Globus pallidus (tissue), 1 donor: ENCODE measurements around the gene GPD2.

Experiments
- DNase-seq: peaks from one replicate; pipeline ENCODE4 v3.0.0-alpha.2; 2015; ENCODE audit warnings: low spot score

The GPD2 gene

DNA sequence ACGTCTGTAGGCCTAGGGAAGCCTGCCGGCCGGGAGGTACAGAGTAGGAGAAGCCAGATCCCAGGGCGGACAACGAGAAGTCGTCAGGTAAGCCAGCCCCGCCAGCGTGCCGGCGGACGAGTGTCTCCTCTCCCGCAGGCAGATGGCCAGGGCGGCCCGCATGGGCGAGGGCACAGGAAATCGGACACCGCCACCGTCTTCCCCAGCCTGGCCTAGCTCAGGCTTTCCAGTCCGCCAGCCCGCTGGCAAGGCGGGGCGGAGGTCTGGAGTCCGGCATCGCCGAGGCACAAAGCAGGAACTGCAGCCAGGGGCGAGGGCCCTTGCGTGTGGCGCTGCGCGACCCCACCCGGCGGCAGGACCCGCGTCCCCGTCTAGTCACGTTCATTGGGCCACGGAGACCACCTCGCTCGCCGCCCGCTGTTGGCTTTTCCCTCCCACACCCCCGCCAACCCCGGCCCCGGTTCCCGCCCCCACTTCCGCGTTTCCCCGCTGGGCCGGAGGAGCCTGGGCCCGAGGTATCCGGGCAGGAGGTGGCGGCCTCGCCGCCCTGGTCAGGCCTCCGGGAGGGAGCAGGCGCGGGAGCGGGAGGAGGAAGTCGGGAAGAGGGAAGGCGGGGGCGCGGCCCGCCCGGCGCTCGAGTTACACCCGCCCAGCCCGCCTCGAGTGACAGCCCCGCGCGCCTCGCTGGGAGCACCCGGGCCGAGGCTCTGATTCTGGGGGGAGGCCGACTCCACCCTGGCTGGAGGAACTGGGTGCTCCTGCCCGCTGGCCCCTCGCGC is at the start of gene GPD2:
Gene GPD2, plus strand, starts transcription at position 662 of the 779 bp plus-strand sequence. CDS start 39,727 bp downstream, outside the sequence.
- peak; percentile 83 for DNase-seq

DNA sequence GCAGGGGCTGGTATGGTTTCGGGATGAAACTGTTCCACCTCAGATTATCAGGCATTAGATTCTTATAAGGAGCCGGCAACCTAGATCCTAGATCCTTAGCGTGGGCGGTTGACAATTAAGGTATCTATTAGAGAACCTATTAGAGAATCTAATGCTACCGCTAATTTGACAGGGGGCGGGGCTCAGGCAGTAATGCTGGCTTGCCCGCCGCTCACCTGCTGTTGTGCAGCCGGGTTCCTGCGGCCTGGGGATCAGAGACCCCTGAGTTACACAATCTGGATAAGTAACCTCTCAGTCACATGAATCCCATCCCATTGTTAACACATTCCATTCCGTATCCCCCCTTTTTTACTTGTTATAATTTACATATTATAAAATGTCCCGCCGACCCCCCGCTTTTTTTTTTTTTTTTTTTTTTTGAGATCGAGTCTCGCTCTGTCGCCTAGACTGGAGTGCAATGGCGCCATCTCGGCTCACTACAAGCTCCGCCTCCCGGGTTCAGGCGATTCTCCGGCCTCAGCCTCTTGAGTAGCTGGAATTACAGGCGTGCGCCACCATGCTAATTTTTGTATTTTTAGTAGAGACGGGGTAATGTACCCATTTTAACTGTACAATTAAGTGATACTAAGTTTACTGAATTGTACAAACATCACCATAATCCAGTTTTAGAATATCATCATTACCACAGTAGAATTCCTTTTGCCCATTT is 42.0 kb upstream of the GPD2 start:
- DNase-seq = no peak

DNA sequence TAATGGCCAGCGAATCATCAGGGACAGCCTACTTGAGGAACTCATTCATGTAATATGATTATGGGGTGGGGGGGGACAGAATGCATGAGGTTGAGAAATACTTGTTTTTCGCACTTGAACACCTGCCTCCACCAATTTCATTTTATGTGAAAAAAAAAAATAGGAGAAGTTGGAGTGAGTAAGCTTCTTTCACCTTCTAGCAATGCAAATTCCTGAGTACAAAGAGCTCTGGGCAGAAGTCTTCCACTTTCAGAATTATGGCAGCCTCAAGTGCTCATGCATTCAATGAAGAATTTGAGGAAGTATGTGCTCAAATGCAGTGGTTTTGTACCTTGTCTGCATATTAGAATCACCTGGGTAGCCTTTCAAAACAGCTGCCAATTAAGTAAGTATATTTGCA is 40.1 kb upstream of the GPD2 start:
- DNase-seq = no peak

DNA sequence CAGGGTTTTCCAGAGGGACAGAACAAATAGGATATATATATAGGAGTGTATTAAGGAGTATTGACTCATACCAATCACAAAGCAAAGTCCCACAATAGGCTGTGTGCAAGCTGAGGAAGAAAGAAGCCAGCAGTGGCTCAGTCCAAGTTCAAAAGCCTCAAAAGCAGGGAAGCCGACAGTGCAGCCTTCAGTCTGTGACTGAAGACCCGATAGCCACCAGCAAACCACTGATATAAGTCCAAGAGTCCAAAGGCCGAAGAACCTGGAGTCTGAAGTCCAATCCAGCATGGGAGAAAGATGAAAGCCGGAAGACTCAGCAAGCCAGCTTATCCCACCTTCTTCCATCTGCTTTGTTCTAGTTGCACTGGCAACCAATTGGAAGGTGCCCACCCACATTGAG is 39.0 kb upstream of the GPD2 start:
- no peak for DNase-seq

DNA sequence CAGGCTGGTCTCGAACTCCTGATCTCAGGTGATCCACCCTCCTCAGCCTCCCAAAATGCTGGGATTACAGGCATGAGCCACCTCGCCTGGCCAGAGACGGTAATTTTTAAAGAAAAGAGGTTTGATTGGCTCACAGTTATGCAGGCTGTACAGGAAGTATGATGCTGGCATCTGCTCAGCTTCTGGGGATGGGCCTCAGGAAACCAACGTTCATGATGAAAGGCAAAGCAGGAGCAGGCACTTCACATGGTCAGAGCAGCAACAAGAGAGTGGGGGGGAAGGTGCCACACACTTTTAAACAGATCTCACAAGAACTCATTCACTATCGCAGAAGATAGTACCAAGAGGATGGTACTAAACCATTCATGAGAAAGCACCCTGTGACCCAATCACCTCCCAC is 38.0 kb upstream of the GPD2 start:
- no peak for DNase-seq

DNA sequence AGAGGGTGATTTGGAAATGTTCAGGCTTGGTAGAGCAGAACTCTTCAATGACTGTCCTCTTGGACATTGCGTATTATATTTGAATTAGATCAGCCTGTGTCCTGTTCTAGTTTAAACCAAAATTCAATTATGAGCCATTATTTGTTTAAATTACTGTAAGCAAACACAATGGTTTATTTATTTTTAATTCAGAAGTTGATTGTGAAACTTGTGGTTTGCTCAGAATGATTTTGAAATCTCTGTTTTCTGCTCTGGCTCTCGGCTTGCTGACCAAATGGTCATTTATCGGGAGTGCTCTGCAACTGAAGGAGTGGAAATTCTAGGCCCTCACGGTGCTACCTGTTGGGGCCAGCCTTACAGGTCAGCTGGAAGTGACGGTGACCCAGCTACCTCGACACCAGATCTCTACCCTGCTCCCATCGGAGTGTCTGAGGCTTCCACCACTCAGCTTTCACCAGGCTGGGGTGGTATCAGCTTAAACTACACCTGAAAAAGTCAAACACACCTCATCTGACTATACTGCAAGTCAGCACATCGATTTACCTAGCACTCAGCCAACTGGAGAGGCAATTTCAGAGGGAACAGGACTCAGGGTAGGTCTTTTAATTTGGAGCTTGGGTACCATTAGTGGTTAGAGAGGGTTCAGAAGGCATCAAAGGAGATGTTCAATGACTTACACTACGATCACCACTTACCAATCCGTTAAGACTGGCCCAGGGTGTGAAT is 36.8 kb upstream of the GPD2 start:
- peak; percentile 7 for DNase-seq

DNA sequence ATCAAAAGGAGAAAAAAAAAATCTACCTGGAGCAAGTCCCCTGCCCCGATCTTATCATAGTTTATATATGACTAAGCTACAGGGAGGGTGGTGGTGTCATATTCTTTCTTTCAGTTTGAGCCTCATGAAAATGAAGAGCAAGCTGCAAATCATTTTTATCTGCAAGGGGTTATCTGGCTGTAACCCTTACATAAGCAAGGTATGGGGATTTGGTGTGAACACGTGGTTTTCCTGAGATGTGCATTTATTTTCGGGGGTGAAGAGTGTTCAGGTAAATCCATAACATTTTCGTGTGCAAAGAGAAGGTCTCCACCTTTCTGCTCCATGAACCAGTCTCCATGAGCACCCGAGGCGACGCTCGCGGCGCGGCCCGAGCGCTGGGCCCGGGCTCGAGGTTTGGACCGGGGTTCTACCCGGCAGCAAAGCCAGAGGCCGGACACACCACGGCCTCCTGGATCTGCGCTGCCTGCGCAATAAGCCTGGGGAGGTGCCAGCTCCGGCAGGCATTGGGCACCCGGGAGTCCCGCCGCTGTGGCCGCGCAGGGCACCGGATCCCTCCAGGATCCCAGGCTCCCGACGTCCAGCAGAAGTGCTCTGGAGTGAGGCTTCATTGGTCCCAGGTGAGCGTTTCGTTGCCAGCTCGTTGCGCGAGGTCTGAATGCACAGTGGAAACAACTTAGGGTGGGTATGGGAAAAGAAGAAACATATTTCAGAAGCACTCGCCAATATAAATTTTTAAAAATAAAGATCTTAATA is 36.1 kb upstream of the GPD2 start:
- no peak for DNase-seq

DNA sequence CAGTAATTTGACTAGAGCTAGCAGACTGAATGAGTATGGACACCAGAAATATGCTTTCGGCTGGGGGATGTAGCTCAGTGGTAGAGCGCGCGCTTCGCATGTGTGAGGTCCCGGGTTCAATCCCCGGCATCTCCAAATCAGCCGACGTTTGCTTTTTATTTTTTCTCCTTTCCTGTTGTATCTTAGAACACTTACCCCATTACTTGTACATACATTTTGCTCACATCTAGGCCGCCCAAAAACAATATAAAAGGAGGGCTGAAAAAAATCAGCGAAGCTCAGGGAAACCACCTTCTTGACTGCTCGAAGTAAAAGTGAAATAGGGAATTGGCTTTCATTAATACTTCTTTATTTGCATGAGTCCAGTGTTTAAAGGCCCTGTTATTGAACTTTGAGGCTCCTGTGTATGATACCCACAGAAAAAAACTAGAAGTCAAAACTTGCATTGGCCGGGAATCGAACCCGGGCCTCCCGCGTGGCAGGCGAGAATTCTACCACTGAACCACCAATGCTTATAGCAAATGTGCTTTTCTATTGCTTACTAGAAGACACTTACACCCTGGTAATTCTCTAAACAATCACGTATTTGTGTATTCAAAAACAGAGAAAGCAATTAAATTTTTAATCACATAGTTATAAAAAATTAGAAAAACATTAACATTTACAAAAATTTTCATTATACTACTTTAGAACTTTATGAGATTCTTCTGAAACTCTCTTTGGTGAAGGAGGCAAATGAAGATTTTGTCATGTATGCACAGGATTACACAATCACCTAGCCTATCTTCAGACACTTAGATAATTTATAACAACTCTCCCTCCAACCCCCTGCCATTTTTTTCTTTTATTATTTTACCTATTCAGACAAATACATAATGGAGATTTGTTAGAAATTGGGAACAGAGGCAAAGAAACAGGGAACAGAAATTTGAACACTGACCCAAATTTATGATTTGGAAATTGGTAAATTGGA is 35.2 kb upstream of the GPD2 start:
- DNase-seq = peak; percentile 86

DNA sequence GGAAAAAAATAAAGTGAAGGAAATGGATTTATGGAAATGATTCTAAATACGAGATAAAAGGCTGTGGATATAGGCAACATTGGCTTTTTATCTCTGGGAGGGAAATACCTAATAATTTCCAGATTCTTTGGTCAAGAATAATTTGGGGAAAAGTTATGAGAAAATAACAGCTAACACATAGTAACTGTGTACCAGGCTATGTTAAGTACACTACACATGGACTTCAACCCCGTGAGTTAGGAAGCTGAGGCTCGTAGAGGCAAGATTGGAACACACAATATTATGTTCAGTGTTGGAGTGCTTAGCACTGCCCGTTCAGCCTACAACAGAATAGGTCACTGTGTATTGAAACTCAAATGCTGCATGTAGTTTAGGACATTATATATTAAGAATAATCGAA is 34.3 kb upstream of the GPD2 start:
- DNase-seq = no peak

DNA sequence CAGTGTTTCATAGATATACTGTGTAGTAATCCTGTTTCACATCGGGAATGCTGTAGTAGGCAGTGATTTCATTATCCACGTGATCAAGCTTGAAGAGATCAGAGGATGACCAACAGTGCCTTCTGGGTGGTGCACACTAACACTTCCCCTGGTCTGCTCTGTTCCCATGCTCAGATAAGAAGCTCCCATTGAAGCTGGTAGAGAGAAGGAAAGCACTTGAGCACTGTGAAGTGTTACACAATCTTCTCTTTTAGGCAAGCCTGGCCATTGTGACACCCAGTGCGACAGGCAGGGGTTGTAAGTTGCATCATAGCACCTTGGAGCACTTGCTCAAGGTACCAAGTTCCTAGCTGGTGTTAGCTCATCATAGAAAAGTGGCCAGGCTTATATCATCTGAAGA is 30.6 kb upstream of the GPD2 start:
- DNase-seq = no peak

DNA sequence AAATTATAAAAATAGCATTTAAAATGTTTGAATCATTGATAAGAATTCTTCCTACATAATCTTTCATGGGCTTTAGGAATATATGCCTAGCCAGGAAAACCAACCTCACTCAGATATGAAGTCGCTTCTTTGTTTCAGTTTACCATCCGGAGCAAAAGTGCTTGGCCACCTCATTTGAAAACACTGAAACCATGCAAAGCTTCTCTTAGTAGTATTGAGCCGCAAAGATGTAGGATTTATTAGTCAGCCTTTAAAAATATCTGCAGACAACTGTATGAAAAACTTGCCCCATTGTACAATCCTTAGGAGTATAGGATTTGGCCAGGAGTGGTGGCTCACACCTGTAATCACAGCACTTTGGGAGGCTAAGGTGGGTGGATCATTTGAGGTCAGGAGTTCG is 24.3 kb upstream of the GPD2 start:
- no peak for DNase-seq

DNA sequence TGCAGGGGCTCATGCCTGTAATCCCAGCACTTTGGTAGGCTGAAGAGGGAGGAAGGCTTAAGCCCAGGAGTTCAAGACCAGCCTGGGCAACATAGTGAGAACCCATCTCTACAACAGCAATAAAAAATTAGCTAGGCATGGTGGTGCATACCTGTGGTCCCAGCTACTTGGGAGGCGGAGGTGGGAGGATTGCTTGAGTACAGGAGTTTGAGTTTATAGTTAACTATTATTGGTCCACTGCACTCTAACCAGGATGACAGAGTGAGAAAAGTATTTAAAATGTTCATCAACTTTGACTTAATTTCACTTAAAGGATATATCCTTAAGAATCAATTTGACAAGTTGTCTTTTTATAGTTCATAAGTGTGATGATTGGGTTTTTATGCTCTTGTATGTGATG is 14.3 kb upstream of the GPD2 start:
- no peak for DNase-seq

DNA sequence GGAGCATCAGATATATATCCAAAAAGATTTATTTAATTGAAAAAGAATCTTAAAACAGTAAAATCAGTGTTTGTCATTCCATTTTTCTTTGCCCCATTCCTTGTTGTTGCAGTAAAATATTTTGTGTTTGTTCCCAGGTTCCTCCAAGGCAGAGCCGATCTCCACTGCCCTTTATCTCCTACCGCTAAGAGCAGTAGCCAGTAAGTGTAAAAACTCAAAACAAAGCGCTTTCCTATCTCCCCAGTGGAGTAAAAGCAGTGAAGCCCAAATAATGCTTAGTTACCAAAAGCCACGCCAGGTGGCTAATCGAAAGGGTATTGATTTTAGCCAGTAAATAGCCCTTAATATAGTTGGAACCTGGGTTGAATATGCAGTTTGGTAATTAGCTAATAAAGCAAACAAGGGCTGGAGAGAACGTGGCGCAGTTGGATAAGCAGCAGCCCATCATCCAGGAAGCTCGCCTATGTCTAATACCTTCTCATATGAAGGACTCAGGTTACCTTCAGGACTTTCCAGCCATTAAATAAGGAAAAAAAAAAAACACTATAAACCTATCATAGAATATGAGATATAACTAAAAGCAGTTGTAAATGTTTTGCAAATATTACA is 12.4 kb upstream of the GPD2 start:
- DNase-seq = no peak

DNA sequence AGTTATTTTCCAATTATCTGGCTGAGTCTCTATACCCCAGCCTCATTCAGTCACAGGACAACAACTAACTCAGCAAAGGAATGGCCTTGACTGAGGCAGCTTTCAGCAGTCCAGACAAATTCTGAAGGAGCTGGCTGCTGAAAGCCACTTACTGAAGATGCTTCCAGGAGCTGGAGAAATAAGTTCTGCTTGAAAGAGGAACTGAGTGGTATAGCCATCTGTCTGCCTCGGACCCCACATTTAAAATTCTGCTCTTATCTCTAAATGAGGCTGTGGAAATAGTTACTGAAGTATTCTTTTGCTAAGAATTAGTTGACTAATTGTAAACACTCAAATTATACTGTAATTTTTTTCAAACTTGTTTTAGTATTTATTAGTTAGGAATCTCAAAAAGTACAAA is 9.1 kb upstream of the GPD2 start:
- no peak for DNase-seq

DNA sequence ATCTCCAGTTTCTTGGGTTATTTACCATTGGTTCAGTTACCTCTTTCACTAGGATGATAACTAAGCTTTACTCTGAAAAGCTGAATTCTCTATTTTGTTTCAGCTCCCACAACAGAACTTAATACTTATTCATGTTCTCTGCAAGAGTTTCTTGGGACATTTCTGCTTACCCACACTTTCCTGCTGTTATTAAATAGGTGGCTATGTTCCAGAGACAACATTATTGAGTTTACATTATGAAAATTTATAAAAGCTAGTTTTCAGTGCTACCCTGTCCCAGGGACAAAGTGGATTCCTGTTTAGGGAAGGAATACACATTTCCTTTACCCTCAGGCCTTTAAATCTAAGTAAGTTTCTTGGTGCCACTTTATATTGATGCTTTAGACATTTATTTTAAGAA is 7.0 kb upstream of the GPD2 start:
- DNase-seq = no peak

DNA sequence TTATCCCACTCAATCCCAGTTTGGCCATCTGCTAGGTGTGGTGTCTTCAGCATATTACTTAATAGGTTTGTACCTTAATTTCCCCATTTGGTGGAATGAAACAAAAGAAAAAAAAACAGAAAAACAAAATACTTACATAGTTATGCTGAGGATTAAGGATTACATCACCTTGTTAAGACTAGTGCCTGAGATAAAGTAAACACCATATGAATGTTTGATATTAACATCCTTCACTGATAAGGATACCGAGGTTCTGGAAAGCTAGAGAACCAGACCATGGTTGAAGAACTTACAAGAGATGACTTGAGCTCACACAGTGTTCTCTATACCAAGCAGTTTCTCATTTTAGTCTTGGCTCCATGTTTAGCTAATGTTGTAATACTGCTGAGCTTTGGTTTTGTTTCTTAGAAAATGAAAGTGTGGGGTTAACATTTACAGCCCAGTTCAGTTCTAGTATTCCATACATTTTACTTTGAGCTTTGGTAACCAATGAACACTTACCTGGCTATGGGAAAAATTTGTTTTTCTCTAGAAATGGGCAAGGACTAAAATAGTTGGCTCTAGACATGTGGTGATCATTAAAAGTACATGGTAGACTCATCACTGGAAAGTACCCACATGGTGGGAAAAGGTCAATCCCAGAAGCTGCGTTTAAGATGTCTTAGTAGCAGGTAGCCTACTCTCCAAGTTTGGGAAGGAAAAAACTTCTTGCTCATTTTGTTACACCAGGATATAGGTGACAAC is 5.8 kb upstream of the GPD2 start:
- DNase-seq = no peak

DNA sequence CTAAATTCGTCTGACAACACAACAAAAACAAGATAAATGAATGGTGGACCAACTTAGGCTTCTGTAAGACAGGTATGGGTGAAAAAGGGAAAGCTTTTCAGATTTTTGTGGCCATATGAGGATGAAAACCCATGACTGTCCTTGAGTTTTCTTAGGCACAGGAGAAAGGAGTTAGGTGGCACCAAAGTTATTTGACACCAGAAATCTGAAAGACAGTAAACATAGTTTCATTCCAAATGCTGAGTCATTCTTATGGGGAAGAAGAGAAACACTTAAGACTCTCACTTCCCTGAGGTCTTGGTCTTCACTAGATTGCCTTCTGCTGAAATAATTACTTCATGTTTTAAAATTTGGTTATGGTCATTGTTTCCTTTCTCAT is 5.2 kb upstream of the GPD2 start:
- peak; percentile 15 for DNase-seq

DNA sequence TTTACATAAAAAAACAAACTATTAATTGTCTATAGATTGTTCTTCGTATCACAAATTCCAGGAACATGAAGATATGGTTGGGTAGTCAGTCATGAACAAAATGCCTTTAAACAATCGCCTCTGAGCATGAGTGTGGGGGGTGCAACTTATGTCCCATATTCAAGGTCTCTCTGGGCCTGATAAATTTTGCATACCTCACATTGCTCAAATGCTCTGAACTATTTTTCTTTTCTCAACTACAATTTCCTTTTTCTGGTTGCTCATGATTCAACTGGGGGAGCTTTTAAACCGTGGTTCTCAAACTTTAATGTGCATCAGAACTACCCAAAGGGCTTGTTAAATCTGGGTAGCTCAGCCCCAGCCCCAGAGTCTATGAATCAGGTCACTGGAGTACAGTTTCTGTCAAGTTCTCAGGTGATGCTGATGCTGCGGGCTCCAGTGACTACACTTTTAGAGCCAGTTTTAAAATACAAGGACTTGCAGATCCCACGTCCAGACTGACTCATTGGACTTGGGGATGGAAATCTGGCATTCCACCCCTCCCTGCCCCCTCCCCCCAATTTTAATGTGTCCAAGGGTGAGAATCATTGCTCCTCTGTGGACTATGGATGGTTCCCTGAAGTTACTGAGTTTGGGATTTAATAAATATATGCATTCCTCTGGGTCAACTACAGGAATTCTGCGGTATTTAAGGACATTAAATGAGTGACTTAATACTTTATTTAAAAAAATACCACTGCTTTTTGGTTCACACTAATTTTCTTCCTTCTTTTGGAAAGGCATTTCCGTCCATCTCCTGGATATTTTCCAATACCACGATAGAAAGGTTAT is 1.5 kb upstream of the GPD2 start:
- no peak for DNase-seq

DNA sequence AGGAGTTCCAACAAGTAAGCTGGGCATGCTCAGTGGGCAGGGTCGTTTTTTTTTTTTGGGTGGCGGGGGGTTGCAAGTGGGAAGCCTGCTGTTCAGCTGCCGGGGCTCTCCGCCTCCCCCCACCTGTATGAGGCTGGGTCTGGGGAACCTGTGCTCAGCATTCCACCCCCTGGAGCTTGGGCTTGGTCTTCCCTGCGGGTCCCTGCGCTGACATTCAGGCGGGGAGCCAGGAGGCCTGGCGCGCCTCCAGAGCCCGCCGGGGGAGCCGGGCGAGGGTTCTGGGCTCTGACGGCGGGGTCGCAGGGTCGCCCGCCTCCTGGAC is 822 bp upstream of the GPD2 start:
- DNase-seq = peak; percentile 33
